Activated CD8-positive, alpha-beta T cell treated with anti-CD3 and anti-CD28 coated beads for 36 hours (primary cell): ENCODE measurements around the gene TMEM184A. TPM values are rescaled to one million over a fixed set of nuclear protein-coding genes. Genes with fewer than 3 reads are reported as not detected.

Experiments
- ATAC-seq: fragments of 200-7000 bp; cut with Tn5 transposase; one replicate; pipeline ENCODE4 v1.10.0; 2021; ENCODE audit warnings: mild to moderate bottlenecking, moderate library complexity
- CTCF ChIA-PET: fragments of 350-600 bp; sonication (Branson Sonifier 250); formaldehyde crosslinking; loops from one replicate; lab custom pipeline; 2021; ENCODE audit warnings: antibody characterized with exemption; lab: Charles Lee
- POLR2A ChIA-PET: fragments of 350-600 bp; sonication (Branson Sonifier 250); formaldehyde crosslinking; loops from one replicate; lab custom pipeline; 2021; ENCODE audit warnings: antibody characterized with exemption; lab: Charles Lee
- DNase-seq: peaks from one replicate; pipeline ENCODE4 v3.0.0-alpha.2; 2020
- H3K27ac Mint-ChIP-seq: one replicate; pipeline ENCODE4 v1.8.0; 2021; ENCODE audit warnings: mild to moderate bottlenecking, mixed read lengths
- H3K27me3 Mint-ChIP-seq: one replicate; pipeline ENCODE4 v1.8.0; 2021; ENCODE audit warnings: mixed read lengths
- H3K36me3 Mint-ChIP-seq: one replicate; pipeline ENCODE4 v1.8.0; 2021; ENCODE audit warnings: low read depth, mixed read lengths
- H3K4me1 Mint-ChIP-seq: one replicate; pipeline ENCODE4 v1.8.0; 2021; ENCODE audit warnings: low read depth, mixed read lengths
- H3K4me3 Mint-ChIP-seq: one replicate; pipeline ENCODE4 v1.8.0; 2021; ENCODE audit warnings: mild to moderate bottlenecking, moderate library complexity, mixed read lengths
- H3K9me3 Mint-ChIP-seq: one replicate; pipeline ENCODE4 v1.8.0; 2021; ENCODE audit warnings: mixed read lengths
- intact Hi-C: fragments of 100-400 bp; cut with micrococcal nuclease; formaldehyde crosslinking; loops from one replicate; pipeline ENCODE4 v1.10.0; 2022
- total RNA-seq, 2 experiments: library from RNA; stranded (reverse); gene quantifications; one replicate each; pipeline ENCODE4 v1.2.3, GENCODE V29; 2021
- TF ChIP-seq, protein P1 (sequence below): fragments of 200-600 bp; IDR thresholded peaks from one replicate; pipeline ENCODE4 v1.8.0; 2022; ENCODE audit warnings: antibody characterized with exemption, mild to moderate bottlenecking

The TMEM184A gene
- total RNA-seq, 2 experiments from 2014 or later = not detected

DNA sequence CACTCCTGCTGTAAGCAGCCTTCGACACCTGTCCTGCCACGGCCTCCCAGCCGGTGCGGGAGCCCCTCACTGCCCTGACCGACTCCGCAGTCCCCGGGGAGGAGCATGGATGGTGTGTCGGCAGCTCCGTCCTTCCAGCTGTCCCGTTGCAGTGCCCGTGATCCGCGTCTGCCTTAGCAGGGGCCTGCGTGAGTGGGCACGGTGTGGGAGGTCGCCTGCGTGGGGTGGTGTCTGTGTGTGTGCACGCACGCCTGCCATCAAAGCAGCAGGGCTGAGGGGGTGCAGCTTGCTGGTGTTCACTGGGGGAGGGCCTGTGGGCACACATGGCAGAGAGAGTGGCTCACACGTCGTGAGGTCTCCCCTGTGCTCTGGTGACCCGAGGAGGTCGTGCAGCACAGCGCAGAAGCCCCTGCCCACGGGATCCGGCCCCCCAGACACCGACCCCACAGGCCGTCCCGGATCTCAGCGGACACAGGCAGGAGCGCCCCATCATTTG lies 15.2 kb downstream of the TMEM184A start:
- TF ChIP-seq, protein P1, sequence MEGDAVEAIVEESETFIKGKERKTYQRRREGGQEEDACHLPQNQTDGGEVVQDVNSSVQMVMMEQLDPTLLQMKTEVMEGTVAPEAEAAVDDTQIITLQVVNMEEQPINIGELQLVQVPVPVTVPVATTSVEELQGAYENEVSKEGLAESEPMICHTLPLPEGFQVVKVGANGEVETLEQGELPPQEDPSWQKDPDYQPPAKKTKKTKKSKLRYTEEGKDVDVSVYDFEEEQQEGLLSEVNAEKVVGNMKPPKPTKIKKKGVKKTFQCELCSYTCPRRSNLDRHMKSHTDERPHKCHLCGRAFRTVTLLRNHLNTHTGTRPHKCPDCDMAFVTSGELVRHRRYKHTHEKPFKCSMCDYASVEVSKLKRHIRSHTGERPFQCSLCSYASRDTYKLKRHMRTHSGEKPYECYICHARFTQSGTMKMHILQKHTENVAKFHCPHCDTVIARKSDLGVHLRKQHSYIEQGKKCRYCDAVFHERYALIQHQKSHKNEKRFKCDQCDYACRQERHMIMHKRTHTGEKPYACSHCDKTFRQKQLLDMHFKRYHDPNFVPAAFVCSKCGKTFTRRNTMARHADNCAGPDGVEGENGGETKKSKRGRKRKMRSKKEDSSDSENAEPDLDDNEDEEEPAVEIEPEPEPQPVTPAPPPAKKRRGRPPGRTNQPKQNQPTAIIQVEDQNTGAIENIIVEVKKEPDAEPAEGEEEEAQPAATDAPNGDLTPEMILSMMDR = no peak
- Mint-ChIP-seq H3K9me3 (no peaks in the 10 kb centered on the region), H3K4me3 (no peak overlapping the region), H3K27ac (no peak overlapping the region), H3K36me3 (peaks cover 11% of the 10 kb centered on the region), H3K4me1 (peaks cover 5% of the 10 kb centered on the region), H3K27me3 (no peaks in the 10 kb centered on the region)
- no peak for DNase-seq
- ChIA-PET CTCF (no interaction called here), POLR2A (no interaction called here)
- intact Hi-C loops = no loop called here
- ATAC-seq = no peak

DNA sequence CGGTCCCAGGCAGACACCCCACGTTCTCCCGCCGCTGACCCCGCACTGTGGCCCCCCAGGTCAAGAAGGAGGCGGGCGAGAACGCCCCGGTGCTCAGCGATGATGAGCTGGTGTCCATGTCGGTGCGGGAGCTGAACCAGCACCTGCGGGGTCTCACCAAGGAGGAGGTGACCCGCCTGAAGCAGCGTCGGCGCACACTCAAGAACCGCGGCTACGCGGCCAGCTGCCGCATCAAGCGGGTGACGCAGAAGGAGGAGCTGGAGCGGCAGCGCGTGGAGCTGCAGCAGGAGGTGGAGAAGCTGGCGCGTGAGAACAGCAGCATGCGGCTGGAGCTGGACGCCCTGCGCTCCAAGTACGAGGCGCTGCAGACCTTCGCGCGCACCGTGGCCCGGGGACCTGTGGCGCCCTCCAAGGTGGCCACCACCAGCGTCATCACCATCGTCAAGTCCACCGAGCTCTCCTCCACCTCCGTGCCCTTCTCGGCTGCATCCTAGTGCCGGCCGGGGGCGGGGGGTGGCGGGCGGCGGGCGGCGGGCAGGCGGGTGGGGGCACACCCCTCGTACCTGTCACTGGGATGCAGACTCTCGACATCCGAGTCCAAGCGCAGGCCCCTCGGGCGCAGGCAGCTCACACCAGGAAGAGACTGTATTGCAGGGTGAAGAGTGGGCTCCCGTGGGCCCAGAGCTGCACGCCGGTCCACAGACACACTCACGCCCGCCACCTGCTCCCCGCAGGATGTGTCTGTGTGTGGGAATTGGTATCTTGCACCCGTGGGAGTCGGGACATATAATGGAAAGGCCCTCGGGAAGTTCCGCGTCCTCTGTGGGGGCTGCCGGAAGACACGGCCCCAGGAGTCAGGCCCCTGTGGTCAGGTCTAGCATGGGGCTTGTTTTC lies 15.9 kb downstream of the TMEM184A start:
- no peak for ATAC-seq
- intact Hi-C loops = no loop called here
- TF ChIP-seq, protein P1 = no peak
- Mint-ChIP-seq H3K4me1 (peaks cover 5% of the 10 kb centered on the region), H3K27me3 (no peaks in the 10 kb centered on the region), H3K4me3 (no peak overlapping the region), H3K9me3 (no peaks in the 10 kb centered on the region), H3K27ac (no peak overlapping the region), H3K36me3 (peaks cover 11% of the 10 kb centered on the region)
- ChIA-PET CTCF (no interaction called here), POLR2A (no interaction called here)
- DNase-seq = no peak

DNA sequence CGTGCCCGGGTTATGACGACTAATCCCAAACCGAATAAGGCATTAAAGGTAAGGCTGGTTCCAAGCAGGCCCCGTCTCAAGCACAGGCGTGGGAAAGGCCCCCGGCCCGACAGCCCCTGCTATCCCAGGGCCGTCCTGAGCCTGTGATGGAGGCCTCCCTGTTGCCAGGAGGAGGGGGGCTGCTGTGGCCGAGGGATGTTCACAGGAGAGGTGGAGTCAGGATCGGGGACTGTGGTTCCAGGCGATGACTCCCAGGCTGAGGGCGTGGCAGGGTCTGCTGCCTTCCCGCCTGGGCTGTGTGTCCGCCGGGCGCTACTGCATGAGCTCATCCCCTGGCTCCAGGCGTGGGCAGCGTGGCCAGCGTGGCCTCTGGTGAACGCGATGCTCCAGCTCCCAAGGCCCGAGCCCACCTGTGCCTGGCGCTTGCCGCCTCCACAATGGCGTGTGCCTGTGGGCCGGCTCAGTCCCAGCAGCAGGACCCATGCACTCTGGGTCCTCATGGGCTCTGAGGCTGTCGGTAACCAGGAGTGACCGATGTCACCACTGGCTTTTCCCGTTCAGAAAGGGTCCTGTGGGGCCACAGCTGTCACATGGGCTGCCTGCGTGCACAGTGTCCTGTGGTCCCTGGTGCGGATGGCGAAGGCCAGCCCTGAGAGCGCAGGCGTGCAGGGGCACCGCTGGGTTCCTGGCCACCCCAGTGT lies 16.7 kb downstream of the TMEM184A start:
- intact Hi-C loops = no loop called here
- Mint-ChIP-seq H3K4me1 (peaks cover 5% of the 10 kb centered on the region), H3K27ac (no peak overlapping the region), H3K4me3 (no peak overlapping the region), H3K9me3 (no peaks in the 10 kb centered on the region), H3K27me3 (no peaks in the 10 kb centered on the region), H3K36me3 (peaks cover 11% of the 10 kb centered on the region)
- DNase-seq = no peak
- ATAC-seq = no peak
- POLR2A ChIA-PET = no interaction called here
- CTCF ChIA-PET = no interaction called here
- TF ChIP-seq, protein P1 = no peak

DNA sequence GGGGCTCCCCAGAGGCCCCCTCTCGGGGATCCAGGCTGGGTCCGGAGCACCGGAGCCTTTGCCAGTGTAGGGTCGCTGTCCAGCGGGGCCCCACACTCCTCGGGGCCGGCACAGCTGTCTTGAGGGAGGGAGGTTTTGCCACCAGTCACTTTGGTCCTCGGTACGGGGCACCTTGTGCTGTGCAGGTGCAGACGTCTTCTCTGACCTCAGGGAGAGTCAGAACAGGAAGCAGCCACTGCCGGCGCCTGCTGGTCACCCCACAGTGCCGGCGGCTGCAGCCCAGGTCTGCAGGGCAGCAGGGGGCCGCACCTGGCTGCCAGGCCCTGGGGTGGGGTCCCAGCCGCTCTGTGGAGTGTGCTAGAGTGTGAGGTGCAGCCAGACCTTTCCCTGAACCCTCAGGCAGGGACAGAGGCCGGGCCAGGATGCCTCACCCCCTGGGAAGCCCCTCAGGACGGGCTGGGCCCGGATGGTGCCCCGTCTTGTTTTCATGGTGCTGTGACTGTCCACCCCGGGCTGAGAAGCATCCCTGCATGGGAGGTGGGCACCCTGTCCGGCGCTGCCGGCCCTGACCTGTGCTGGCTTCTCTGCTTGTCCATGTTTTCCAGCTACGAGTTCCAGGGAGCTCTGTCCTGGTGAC lies 17.3 kb downstream of the TMEM184A start:
- ATAC-seq (no peak), DNase-seq (no peak)
- ChIA-PET POLR2A (no interaction called here), CTCF (no interaction called here)
- H3K4me1 Mint-ChIP-seq = peaks cover 7% of the 10 kb centered on the region
- TF ChIP-seq, protein P1 = no peak
- no peaks in the 10 kb centered on the region for H3K27me3 Mint-ChIP-seq
- no peak overlapping the region for H3K27ac Mint-ChIP-seq
- intact Hi-C loops = no loop called here
- peaks cover 11% of the 10 kb centered on the region for H3K36me3 Mint-ChIP-seq
- H3K4me3 Mint-ChIP-seq = no peak overlapping the region
- H3K9me3 Mint-ChIP-seq = no peaks in the 10 kb centered on the region
